T follicular helper cell (primary cell): Measurements from ENCODE around the gene MAP3K13.
"Not testable (repeated sequence)": the region's sequence is repeated elsewhere in the genome, so short reads cannot be mapped to it uniquely, and the experiment has no call there.

Experiments
- DNase-seq: peaks from one replicate; pipeline ENCODE4 v3.0.0-alpha.2; 2020; ENCODE audit warnings: low read depth

The MAP3K13 gene

GRCh38 chr3:185451432-185451831 lies 88.5 kb downstream of the MAP3K13 start:
- DNase-seq: not testable (repeated sequence)

GRCh38 chr3:185457376-185457775 lies 94.4 kb downstream of the MAP3K13 start:
- no peak for DNase-seq

GRCh38 chr3:185460309-185460708 lies 97.4 kb downstream of the MAP3K13 start:
- no peak for DNase-seq

DNA sequence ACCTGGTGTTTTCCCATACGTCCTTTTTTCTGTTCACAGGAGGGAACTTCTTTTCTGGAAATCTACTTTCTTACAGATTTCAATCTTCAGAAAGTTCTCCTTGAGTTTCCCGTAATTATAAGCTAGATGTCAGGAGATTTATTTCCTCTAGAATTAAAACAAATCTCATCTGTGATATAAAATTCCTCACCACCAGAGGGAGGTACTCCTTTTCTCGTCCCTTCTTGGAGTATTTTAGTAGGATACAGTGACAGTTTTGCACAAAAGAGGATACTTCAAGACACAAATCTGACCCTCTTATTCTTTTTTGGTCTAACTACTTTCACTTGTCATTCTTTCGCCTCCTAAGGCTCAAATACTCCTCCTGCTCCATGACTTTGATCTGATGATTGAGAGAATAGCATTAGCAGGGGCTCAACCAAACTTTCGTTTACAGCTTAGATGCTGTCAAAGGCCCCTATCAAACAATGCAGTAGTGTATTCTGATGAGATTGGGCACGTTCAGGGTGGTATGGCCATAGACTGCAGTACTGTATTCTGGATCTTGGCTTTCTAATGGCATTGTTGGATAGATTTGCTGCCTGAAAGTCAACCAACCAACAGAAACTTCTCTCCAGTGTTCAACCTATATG lies 97.9 kb downstream of the MAP3K13 start:
- no peak for DNase-seq

DNA sequence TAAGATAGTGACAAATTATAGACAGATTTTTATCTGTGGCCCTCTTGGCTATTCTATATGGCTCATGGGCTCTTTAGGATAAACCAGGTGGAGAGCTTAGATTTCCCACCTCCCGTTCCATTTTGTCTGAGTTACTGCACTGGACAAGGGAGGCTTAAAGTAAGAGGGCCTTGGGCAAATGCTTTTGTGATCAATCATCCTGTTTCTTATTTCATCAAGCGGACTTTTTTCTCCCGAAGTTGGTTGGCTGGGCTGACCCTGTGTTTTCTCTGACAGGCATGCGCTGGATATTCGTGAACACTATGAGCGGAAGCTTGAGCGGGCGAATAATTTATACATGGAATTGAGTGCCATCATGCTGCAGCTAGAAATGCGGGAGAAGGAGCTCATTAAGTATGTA lies 102.5 kb downstream of the MAP3K13 start:
- DNase-seq: no peak

GRCh38 chr3:185466123-185466522 lies 103.2 kb downstream of the MAP3K13 start:
- DNase-seq: not testable (repeated sequence)

DNA sequence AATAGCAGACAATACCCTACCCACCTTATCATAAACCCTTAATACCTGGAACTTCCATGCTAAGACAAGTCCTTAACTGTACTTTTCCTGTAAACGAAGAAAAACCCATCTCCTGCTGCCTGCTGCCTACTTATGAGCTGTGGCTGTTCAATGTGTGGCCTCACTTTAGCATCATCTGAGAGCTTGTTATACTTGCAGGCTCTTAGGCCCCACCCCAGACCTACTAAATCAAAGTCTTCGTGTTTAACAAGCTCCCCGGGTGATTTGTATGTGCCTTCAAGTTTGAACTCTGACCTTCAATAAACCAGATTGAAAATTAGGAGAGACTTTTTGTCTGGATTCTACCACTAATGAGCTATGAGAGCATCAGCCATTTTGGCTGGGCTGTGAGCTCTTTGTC lies 106.6 kb downstream of the MAP3K13 start:
- no peak for DNase-seq

DNA sequence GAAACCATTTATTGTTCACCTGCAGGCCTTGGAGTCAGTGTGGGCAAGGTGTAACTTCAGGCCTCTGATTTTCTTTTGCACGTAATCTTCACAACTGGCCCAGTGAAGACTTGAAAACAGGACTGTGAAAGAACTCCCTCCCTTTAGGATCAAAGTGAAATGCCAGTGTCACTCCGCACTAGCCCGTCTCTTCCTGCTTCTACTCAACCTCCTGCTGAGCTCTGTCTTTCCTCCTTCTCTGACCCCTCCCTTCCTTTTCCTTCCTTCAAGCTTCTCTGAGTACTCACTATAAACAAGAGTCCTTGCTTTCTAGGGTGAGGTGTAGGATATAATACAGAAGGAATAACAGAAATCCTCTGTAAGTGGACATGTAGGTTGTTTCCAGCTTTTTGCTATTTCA lies 107.4 kb downstream of the MAP3K13 start:
- no peak for DNase-seq

- DNase-seq: no peak
Measured at GRCh38 chr3:185473290-185473815, 110.4 kb downstream of the MAP3K13 start.

- not testable (repeated sequence) for DNase-seq
Measured at GRCh38 chr3:185474922-185475321, 112.0 kb downstream of the MAP3K13 start.

DNA sequence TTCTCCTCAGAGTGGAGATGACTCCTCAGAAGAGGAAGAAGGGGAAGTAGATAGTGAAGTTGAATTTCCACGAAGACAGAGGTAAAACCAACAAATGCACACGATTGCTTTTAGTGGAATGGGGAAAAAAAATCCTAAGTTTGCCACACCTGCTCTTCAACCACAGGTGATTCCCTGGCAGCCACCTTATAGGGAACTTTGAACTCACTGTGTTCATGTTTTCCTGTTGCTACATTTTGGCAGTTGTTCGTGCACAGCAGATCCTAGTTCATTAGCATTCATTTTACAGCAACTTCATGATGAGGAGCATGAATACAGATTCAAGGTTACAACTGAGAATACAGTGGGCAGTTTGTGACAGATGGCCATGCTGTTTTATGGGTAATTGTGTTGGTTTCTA lies 114.4 kb downstream of the MAP3K13 start:
- no peak for DNase-seq

DNA sequence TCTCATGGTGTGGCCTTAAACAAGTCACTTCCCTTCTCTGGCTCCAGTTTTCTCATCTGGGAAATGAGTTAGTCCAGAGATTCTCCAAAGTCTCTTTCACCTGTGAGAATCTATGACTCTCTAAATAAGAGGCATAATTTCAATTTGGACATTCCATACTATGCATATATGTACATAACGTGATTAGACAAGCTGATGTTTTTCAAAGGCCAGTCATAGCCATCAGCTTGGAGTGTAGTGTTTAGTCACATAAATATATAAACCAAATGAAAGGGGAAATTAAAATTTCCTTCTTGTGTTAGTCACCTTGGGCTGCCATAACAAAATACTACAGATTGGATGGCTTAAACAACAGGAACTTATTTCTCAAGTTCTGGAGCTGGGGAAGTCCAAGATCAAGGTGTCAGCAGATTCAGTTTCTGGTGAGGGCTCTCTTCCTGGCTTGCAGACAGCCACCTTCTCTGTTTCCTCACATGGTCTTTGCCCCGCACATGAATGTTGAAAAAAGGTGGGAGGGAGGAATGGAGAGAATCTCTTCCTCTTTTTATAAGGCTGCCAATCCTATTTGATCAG lies 116.5 kb downstream of the MAP3K13 start:
- DNase-seq: no peak

DNA sequence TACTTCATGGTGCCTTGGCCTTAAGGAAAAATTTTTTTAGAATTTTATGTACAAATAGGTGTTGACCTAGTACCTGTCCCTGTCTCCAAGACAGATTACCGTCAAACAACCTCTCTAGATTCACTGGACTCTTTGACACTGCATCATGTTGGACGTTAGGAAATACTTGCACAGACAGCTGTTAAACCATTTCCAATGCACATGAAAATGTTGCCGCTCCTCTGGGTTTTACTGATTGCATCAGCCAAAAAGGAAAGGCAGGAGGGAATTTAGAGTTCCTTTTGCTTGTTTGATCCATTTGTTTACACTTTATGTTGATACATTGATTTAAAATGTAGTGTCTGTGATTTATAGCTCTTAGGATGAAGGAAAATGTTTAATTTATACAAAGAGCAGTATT lies 121.4 kb downstream of the MAP3K13 start:
- DNase-seq: no peak

DNA sequence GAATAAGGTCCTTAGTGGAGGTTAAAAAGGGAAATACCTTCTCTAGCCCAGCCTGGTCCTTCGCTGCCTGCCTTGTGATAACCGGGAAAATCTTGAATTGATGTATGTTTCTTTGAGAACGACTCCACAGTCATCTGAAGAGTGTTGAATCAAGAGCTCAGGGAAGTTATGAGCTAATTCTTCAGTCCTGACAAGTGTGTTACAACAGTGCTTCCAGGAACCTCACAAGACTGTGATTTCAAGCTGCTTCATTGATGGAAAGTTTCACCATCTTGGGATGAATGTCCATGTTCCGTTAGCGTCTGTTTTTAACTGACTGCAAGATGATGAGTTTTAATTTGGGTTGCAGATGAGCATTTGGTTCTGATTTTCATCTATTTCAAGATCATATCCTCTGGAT lies 123.5 kb downstream of the MAP3K13 start:
- DNase-seq: no peak

DNA sequence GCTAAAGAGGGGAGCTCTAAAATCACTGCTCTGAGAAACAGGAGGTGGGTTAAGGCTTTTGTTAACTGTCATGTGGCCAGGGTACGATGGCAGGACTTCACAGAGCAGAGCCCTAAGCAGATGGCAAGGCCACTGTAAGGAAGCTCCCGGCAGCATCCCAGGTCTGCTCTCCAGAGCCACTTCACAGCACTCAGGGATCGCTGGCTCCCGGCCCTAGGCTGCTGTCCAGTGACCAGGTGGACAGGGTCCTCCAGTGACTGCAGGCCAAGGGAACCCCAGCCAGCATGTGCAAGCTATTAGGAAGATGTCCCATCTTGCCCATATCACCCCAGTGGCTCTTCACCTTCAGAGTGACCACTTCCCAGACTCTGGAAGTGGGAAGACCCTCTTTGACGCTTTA lies 125.5 kb downstream of the MAP3K13 start:
- no peak for DNase-seq

DNA sequence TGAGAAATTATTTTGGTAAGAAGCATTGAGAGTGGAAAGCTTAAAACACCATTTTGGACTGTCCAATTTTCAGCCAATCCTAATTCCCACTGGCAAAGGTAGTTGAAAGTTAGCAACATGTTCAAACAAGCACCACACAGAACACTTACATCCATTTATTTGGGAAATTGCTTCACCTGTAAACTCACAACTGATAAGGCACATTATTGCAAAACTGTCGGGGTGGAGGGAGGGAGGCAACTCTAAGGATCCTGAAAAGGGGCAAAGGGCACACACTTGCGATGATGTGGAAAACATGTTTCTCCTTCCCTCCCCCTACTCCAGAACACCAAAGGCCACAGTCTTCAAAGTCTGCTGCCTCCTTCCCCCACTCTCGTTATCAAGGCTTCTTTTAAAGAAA lies 126.5 kb downstream of the MAP3K13 start:
- no peak for DNase-seq

GRCh38 chr3:185490241-185490640 lies 127.3 kb downstream of the MAP3K13 start:
- no peak for DNase-seq

- peak; percentile 81 for DNase-seq
Measured at GRCh38 chr3:185498503-185499396, 135.8 kb downstream of the MAP3K13 start, which contains the start of gene TMEM41A. TSS of gene TMEM41A (minus strand) at chr3:185499035. CDS start at chr3:185498961, 74 bp downstream.

- DNase-seq: no peak
Measured at GRCh38 chr3:185502987-185503386, 140.1 kb downstream of the MAP3K13 start.

DNA sequence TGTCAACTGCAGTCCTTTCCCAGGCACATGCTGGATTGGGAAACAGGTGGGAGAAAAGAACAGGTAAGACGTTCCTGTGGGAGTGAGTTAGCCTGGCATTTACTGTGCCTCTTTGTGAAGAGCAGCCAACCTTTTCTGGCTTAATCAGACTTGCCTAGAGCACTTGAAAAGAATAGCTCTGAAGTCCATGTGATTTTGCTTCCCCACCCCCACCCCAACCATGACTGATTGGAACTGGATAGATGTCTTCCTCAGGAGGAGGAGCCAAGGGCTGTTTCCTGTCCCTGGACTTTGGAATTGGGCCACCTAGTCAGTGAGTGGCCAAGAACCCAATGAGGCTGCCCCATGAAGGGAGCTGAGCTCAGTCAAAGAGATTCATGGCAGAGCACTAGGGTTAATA lies 140.6 kb downstream of the MAP3K13 start:
- DNase-seq: no peak

DNA sequence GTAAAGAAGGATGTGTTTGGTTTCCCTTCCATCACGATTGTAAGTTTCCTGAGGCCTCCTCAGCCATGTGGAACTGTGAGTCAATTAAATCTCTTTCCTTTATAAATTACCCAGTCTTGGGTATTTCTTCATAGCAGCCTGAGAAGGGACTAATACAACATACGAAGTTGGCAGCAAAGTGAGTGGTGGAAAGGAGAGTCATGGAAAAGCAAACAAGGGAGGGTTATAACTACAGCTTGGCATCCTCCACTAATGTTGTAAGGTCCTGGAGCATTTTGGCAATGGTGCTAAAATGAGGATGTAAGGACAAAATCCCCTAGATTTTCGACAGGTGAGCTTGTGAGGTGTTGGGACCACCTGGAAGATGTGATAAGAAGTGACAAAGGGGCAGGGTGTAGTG lies 141.7 kb downstream of the MAP3K13 start:
- DNase-seq: no peak

DNA sequence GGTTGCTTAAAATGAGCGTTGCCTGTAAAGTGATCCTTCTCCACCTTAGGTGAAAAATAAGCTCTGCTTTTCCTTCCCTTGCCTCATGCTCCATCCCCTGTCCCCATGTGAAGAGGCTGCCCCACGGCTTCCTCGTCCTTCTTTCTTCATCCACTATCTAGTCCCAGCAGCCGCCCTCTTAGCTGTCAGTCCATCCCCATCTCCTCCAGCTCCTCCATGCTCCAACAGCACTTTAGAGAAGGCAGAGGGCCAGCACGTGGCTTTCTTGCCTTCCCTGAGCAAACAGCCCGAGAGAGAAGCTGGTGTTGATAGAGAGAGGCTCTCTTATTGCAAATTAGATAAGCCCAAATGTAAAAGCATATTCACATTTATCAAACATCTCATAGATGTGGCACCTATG lies 144.9 kb downstream of the MAP3K13 start:
- DNase-seq: no peak
